ENCODE measurements around the gene FADS1. TPM values are rescaled to one million over a fixed set of nuclear protein-coding genes. Genes with fewer than 3 reads are reported as not detected.

The FADS1 gene
- total RNA-seq, 1 experiment from 2014 or later = 115 TPM

Other genes with a start within 250 kb of the FADS1 start
- gene SYT7, start 235.9 kb downstream of the FADS1 start, total RNA-seq (2014; rRNA removed; shearing (Covaris generic)) = 3.6 and 4.8 TPM in 2 replicates
- 3.7 and 4.8 TPM in 2 replicates for gene DAGLA, start 136.6 kb downstream of the FADS1 start, total RNA-seq (2014; rRNA removed; shearing (Covaris generic))
- gene MYRF, start 64.4 kb downstream of the FADS1 start, total RNA-seq (2014; rRNA removed; shearing (Covaris generic)) = 3.6 and 4.2 TPM in 2 replicates
- 263 and 296 TPM in 2 replicates for gene TMEM258, start 24.4 kb downstream of the FADS1 start, total RNA-seq (2014; rRNA removed; shearing (Covaris generic))
- 103 and 119 TPM in 2 replicates for gene FEN1, start 24.1 kb downstream of the FADS1 start, total RNA-seq (2014; rRNA removed; shearing (Covaris generic))
- 176 and 225 TPM in 2 replicates for gene FADS2, start 11.3 kb upstream of the FADS1 start, total RNA-seq (2014; rRNA removed; shearing (Covaris generic))
- 27.1 and 41.3 TPM in 2 replicates for gene FADS3, start 74.5 kb upstream of the FADS1 start, total RNA-seq (2014; rRNA removed; shearing (Covaris generic))
- gene RAB3IL1, start 100.6 kb upstream of the FADS1 start, total RNA-seq (2014; rRNA removed; shearing (Covaris generic)) = 5.8 and 7.2 TPM in 2 replicates
- gene BEST1, start 133.3 kb upstream of the FADS1 start, total RNA-seq (2014; rRNA removed; shearing (Covaris generic)) = 0.30 and 0.45 TPM in 2 replicates
- gene FTH1, start 150.6 kb upstream of the FADS1 start, total RNA-seq (2014; rRNA removed; shearing (Covaris generic)) = 443 and 463 TPM in 2 replicates

All from H7 (cell line).